Memory B cell (primary cell): ENCODE data around the gene ZNF593OS.
A peak's percentile ranks its signal among the peaks of the same experiment; 100 is the strongest.

ENCODE experiments used
- ATAC-seq: fragments of 150-1000 bp; cut with Tn5 transposase; 2 replicates; pipeline ENCODE4 v1.10.0; 2021; ENCODE audit warnings: low read depth, mild to moderate bottlenecking, moderate library complexity
- DNase-seq, 2 donors: peaks; one replicate each; pipeline ENCODE4 v3.0.0; 2022; ENCODE audit warnings: low spot score in 2 of 2
- H3K27ac Mint-ChIP-seq: one replicate; pipeline ENCODE4 v1.8.0; 2022; ENCODE audit warnings: mild to moderate bottlenecking, moderate library complexity, mixed read lengths
- H3K27me3 Mint-ChIP-seq: one replicate; pipeline ENCODE4 v1.8.0; 2022; ENCODE audit warnings: mixed read lengths
- H3K36me3 Mint-ChIP-seq: one replicate; pipeline ENCODE4 v1.8.0; 2022; ENCODE audit warnings: mild to moderate bottlenecking, mixed read lengths
- H3K4me1 Mint-ChIP-seq: one replicate; pipeline ENCODE4 v1.8.0; 2022; ENCODE audit warnings: mixed read lengths
- H3K4me3 Mint-ChIP-seq: one replicate; pipeline ENCODE4 v1.8.0; 2022; ENCODE audit warnings: mild to moderate bottlenecking, moderate library complexity, mixed read lengths
- H3K9me3 Mint-ChIP-seq: one replicate; pipeline ENCODE4 v1.8.0; 2022; ENCODE audit warnings: mixed read lengths

The ZNF593OS gene

DNA sequence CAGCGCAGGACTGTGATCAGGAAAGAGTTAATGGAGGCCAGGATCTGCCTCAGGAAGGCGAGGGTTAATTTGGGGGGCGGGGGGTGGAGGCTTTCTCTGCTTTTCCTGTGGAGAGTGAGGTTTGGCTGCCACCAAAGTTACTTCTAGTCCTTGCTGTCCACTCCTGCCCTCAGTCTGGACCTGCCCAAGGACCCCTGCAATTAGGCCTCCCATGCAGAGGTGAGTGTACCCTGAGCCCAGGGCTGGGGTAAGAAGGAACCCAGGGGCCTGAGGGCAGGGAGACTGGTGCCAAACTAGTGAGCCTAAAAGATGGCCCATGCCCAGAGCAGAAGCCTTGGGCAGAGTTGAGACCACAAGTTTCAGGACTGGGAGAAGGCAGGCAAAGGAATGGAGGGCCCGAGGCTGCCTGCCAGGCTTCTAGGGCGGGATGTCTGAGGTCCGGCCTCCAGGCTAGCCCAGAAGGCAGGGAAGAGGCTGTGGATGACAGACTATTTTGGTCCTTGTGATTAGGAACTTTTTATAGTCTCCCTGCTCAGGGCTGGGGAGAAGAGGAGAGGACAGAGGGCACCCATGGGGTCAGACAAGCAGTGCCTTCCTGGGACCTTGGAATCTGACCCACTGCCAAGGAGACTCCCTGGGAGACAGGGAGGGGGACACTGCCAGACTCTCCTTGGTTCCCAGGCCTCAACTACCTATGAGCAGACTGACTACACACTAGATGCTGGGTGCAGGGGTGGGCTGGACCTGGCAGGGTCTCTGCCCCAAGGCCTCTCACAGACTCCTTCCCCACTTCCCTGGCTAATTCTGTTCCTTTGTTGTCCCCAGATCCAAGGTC is 12.5 kb downstream of the ZNF593OS start, which contains the start of gene FAM110D:
TSS of gene FAM110D (plus strand) at position 172 of the 835 bp plus-strand sequence. CDS start 2,213 bp downstream, outside the sequence.
- Mint-ChIP-seq H3K27ac (no peak within 1 kb of the TSS), H3K27me3 (peaks cover 26% of the 10 kb centered on the region), H3K4me1 (peaks cover 4% of the 10 kb centered on the region), H3K4me3 (no peak within 1 kb of the TSS), H3K36me3 (no peaks in the 10 kb centered on the region), H3K9me3 (no peaks in the 10 kb centered on the region)
- DNase-seq, result no peak
- no peak for ATAC-seq

GRCh38 chr1:26158271-26158907 is 13.2 kb downstream of the ZNF593OS start:
- DNase-seq (no peak), ATAC-seq (no peak)
- Mint-ChIP-seq H3K27me3 (peaks cover 26% of the 10 kb centered on the region), H3K4me3 (no peak overlapping the region), H3K27ac (no peak overlapping the region), H3K36me3 (no peaks in the 10 kb centered on the region), H3K4me1 (peaks cover 2% of the 10 kb centered on the region), H3K9me3 (no peaks in the 10 kb centered on the region)

DNA sequence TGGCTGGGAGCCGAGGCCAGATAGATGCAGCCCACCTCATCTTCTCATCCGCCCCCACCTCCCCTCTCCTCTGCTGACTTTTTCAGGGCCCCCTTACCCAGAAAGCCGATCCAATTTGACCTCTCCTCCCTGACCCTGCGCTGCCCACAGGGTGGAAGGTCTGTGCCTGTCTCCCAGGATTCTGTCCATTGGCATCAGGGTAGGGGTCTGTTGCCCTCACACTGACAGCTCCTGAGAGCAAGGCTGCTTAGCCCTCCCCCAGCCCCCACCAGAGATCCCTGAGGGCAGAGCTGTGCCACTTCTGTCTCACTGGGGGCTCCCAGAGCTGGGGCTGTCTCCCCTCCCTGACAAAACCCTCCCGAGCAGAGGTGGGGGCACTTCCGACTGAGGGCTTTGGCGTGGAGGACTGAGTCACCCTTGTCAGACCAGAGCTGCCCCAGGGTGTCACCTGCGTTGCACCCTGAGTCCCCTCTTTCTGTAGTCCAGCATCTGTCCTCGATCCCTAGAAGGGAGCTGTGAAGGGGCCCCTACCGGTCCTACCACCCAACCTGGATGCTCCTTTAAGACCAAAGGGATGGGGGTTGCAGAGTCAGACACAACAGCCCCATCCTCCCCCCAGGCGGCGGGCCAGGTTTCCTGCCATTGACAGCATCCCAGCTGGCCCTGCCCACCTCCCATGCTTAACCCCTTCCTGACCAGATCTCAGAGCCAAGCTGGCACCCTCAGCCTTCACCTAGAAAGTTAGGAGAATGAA is 15.2 kb downstream of the ZNF593OS start:
- ATAC-seq (no peak), DNase-seq (no peak)
- Mint-ChIP-seq H3K27me3 (peaks cover 23% of the 10 kb centered on the region), H3K4me3 (no peak overlapping the region), H3K9me3 (no peaks in the 10 kb centered on the region), H3K36me3 (no peaks in the 10 kb centered on the region), H3K4me1 (no peaks in the 10 kb centered on the region), H3K27ac (no peak overlapping the region)

GRCh38 chr1:26155370-26156284 is 16.0 kb downstream of the ZNF593OS start:
- H3K36me3 Mint-ChIP-seq, result no peaks in the 10 kb centered on the region
- no peak overlapping the region for H3K27ac Mint-ChIP-seq
- H3K4me3 Mint-ChIP-seq, result no peak overlapping the region
- no peak for DNase-seq
- no peaks in the 10 kb centered on the region for H3K4me1 Mint-ChIP-seq
- peaks cover 23% of the 10 kb centered on the region for H3K27me3 Mint-ChIP-seq
- no peak for ATAC-seq
- H3K9me3 Mint-ChIP-seq, result no peaks in the 10 kb centered on the region

- Mint-ChIP-seq H3K27ac (no peak overlapping the region), H3K27me3 (peaks cover 23% of the 10 kb centered on the region), H3K9me3 (no peaks in the 10 kb centered on the region), H3K36me3 (no peaks in the 10 kb centered on the region), H3K4me1 (no peaks in the 10 kb centered on the region), H3K4me3 (no peak overlapping the region)
- DNase-seq, result no peak
- ATAC-seq, result no peak
Measured at GRCh38 chr1:26154750-26155149, 16.9 kb downstream of the ZNF593OS start.

GRCh38 chr1:26153966-26154532 is 17.6 kb downstream of the ZNF593OS start:
- no peaks in the 10 kb centered on the region for H3K36me3 Mint-ChIP-seq
- H3K27ac Mint-ChIP-seq, result no peak overlapping the region
- no peak overlapping the region for H3K4me3 Mint-ChIP-seq
- DNase-seq (no peak), ATAC-seq (no peak)
- peaks cover 23% of the 10 kb centered on the region for H3K27me3 Mint-ChIP-seq
- H3K9me3 Mint-ChIP-seq, result no peaks in the 10 kb centered on the region
- H3K4me1 Mint-ChIP-seq, result no peaks in the 10 kb centered on the region

DNA sequence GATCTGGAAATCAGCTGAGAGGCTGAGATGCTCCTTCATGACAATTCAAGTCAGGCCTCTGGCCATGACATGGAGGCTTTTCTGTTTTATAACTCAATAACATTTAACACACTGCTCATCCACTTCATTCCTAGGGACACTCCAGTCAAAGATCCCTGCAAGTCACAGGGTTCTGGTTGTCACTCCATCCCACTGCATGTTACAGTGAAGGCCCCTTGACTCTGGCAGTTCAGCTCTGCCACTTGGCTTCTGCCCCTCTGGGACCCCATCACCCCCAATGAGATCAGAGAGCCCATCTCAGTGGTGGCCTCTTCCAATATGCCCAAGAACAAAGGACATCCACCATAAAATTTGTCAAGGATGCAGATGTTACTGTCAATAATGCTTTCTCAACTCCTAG is 22.7 kb downstream of the ZNF593OS start:
- ATAC-seq (no peak), DNase-seq (no peak)
- Mint-ChIP-seq H3K4me3 (no peak overlapping the region), H3K4me1 (no peaks in the 10 kb centered on the region), H3K27me3 (peaks cover 16% of the 10 kb centered on the region), H3K36me3 (no peaks in the 10 kb centered on the region), H3K9me3 (no peaks in the 10 kb centered on the region), H3K27ac (no peak overlapping the region)

DNA sequence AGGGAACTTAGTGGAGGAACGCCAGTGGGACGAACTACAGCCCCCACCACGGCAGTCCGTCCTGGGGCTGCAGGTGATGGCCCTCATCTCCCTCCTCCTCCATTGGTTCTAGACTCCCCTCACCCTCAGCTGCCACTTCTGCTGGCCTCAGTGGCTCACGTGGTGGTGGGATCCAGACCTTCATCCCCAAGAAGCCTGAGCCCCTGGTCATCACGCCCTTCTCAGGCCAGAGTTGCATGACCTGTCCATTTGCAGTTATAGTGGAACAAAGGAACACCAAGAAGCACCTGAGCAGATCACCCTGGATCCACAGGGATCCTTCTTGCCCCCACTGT is 25.7 kb downstream of the ZNF593OS start:
- no peak for DNase-seq
- Mint-ChIP-seq H3K27ac (no peak overlapping the region), H3K4me3 (no peak overlapping the region), H3K4me1 (no peaks in the 10 kb centered on the region), H3K9me3 (no peaks in the 10 kb centered on the region), H3K27me3 (peaks cover 13% of the 10 kb centered on the region), H3K36me3 (no peaks in the 10 kb centered on the region)
- no peak for ATAC-seq

DNA sequence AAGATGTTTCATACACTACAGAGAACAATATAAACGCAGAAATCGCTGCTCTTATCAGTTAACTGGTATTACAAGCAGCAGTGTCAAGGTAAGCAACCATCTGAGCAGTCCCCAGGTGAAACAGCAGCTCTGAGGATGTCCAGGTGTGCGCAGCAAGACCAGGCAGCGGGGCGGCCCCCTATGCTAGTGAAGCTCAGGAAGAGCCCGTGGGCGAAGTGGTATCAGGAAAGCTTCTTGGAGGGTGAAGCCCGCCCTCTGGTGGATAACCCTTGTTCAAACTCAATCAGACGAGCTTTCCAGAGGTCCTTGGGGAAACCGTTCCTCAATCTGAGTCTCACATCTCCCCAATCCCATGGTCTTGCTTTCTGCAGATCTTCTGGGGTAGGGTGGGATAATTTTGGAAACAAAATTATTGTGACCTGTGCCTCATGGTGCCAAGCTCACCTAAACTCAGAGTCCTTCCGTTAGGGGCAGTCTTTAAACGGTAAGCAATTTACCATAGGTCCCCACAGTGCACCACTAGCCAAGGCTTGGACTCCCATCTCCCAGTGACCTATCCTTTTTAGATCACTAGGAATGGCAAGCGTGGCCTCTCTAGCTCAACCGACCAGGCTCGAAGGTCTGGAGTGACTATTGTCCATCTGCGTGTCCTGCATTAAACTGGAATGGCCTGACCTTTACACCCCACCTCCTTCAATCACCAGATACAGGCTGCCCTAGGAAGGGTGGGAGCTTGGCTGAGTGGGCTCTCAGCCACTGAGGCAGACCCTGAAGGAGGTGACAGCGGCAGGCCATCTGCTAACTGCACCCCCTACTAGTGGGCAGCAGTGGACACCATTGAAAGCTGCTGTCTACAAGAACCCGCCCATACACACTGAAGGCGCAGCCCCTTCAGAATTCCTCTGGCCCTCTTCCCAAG is 26.3 kb downstream of the ZNF593OS start:
- Mint-ChIP-seq H3K36me3 (no peaks in the 10 kb centered on the region), H3K9me3 (no peaks in the 10 kb centered on the region), H3K27ac (no peak overlapping the region), H3K4me1 (no peaks in the 10 kb centered on the region), H3K27me3 (peaks cover 13% of the 10 kb centered on the region), H3K4me3 (no peak overlapping the region)
- peak; percentile 42 to 61 for DNase-seq
- peak; percentile 73 for ATAC-seq

- no peak for ATAC-seq
- H3K27me3 Mint-ChIP-seq, result peaks cover 9% of the 10 kb centered on the region
- H3K27ac Mint-ChIP-seq, result no peak overlapping the region
- DNase-seq, result no peak
- no peak overlapping the region for H3K4me3 Mint-ChIP-seq
- H3K36me3 Mint-ChIP-seq, result no peaks in the 10 kb centered on the region
- no peaks in the 10 kb centered on the region for H3K9me3 Mint-ChIP-seq
- H3K4me1 Mint-ChIP-seq, result no peaks in the 10 kb centered on the region
Measured at GRCh38 chr1:26142159-26142558, 29.5 kb downstream of the ZNF593OS start.

- no peak for ATAC-seq
- no peak overlapping the region for H3K4me3 Mint-ChIP-seq
- no peaks in the 10 kb centered on the region for H3K4me1 Mint-ChIP-seq
- H3K9me3 Mint-ChIP-seq, result no peaks in the 10 kb centered on the region
- H3K27ac Mint-ChIP-seq, result no peak overlapping the region
- no peaks in the 10 kb centered on the region for H3K36me3 Mint-ChIP-seq
- peaks cover 3% of the 10 kb centered on the region for H3K27me3 Mint-ChIP-seq
- DNase-seq, result no peak
Measured at GRCh38 chr1:26138974-26139558, 32.6 kb downstream of the ZNF593OS start.

GRCh38 chr1:26134466-26134865 is 37.2 kb downstream of the ZNF593OS start:
- Mint-ChIP-seq H3K4me3 (no peak overlapping the region), H3K27ac (no peak overlapping the region), H3K36me3 (peaks cover 2% of the 10 kb centered on the region), H3K27me3 (peaks cover 7% of the 10 kb centered on the region), H3K9me3 (no peaks in the 10 kb centered on the region), H3K4me1 (no peaks in the 10 kb centered on the region)
- no peak for ATAC-seq
- DNase-seq, result no peak
